Measurements from ENCODE around the gene YES1.
"Not testable (repeated sequence)": the region's sequence is repeated elsewhere in the genome, so short reads cannot be mapped to it uniquely, and the experiment has no call there.

Gene YES1

GRCh38 chr18:824179-824578 is 12.1 kb upstream of the YES1 start:
- no peak for DNase-seq (ENCODE audit: low read depth, low spot score)

- DNase-seq (ENCODE audit: low read depth, low spot score) = no peak
Measured at GRCh38 chr18:820591-821165, 8.6 kb upstream of the YES1 start.

GRCh38 chr18:816869-817268 is 4.8 kb upstream of the YES1 start:
- DNase-seq (ENCODE audit: low read depth, low spot score) = no peak

- DNase-seq (ENCODE audit: low read depth, low spot score) = no peak
Measured at GRCh38 chr18:816088-816653, 4.1 kb upstream of the YES1 start.

- DNase-seq (ENCODE audit: low read depth, low spot score) = no peak
Measured at GRCh38 chr18:815353-815752, 3.3 kb upstream of the YES1 start.

GRCh38 chr18:814300-815084 is 2.5 kb upstream of the YES1 start:
- no peak for DNase-seq (ENCODE audit: low read depth, low spot score)

- no peak for DNase-seq (ENCODE audit: low read depth, low spot score)
Measured at GRCh38 chr18:813172-814071, 1.4 kb upstream of the YES1 start.

GRCh38 chr18:812376-813171 is 532 bp upstream of the YES1 start:
- DNase-seq (ENCODE audit: low read depth, low spot score) = peak; percentile 90

- peak; percentile 49 for DNase-seq (ENCODE audit: low read depth, low spot score)
Measured at GRCh38 chr18:811182-811891, 705 bp downstream of the YES1 start.

GRCh38 chr18:809985-810642 is 1.9 kb downstream of the YES1 start:
- no peak for DNase-seq (ENCODE audit: low read depth, low spot score)

- DNase-seq (ENCODE audit: low read depth, low spot score) = not testable (repeated sequence)
Measured at GRCh38 chr18:809228-809627, 2.8 kb downstream of the YES1 start.

- no peak for DNase-seq (ENCODE audit: low read depth, low spot score)
Measured at GRCh38 chr18:808502-808901, 3.5 kb downstream of the YES1 start.

GRCh38 chr18:808086-808485 is 4.0 kb downstream of the YES1 start:
- peak; percentile 30 for DNase-seq (ENCODE audit: low read depth, low spot score)

GRCh38 chr18:805755-806110 is 6.3 kb downstream of the YES1 start:
- DNase-seq (ENCODE audit: low read depth, low spot score) = no peak

GRCh38 chr18:805008-805754 is 6.9 kb downstream of the YES1 start:
- DNase-seq (ENCODE audit: low read depth, low spot score) = no peak

- no peak for DNase-seq (ENCODE audit: low read depth, low spot score)
Measured at GRCh38 chr18:801137-801536, 10.9 kb downstream of the YES1 start.

- no peak for DNase-seq (ENCODE audit: low read depth, low spot score)
Measured at GRCh38 chr18:799943-800342, 12.1 kb downstream of the YES1 start.

- not testable (repeated sequence) for DNase-seq (ENCODE audit: low read depth, low spot score)
Measured at GRCh38 chr18:795383-795782, 16.7 kb downstream of the YES1 start.

- DNase-seq (ENCODE audit: low read depth, low spot score) = no peak
Measured at GRCh38 chr18:789397-789796, 22.6 kb downstream of the YES1 start.
